Cerebellar cortex (tissue), 1 donor: ENCODE data around the gene MLLT6.

ENCODE experiments used
- DNase-seq: peaks from one replicate; pipeline ENCODE4 v3.0.0-alpha.2; 2015; ENCODE audit warnings: low spot score

The MLLT6 gene

GRCh38 chr17:38704606-38705522 is at the start of gene MLLT6:
MLLT6 (plus strand) TSS chr17:38705273; CDS start chr17:38705633, 360 bp downstream.
- DNase-seq = peak; percentile 82

GRCh38 chr17:38656959-38657823 is 47.9 kb upstream of the MLLT6 start:
- DNase-seq = no peak

GRCh38 chr17:38657824-38658740 is 47.0 kb upstream of the MLLT6 start:
- DNase-seq = no peak

GRCh38 chr17:38658741-38659345 is 46.2 kb upstream of the MLLT6 start:
- DNase-seq = peak; percentile 62

GRCh38 chr17:38659415-38659814 is 45.7 kb upstream of the MLLT6 start:
- DNase-seq = no peak

GRCh38 chr17:38660097-38661025 is 44.7 kb upstream of the MLLT6 start:
- no peak for DNase-seq

GRCh38 chr17:38663125-38663751 is 41.8 kb upstream of the MLLT6 start:
- peak; percentile 91 for DNase-seq

GRCh38 chr17:38663964-38664644 is 41.0 kb upstream of the MLLT6 start:
- no peak for DNase-seq

- peak; percentile 82 for DNase-seq
Observed at GRCh38 chr17:38667099-38667786, 37.8 kb upstream of the MLLT6 start.

GRCh38 chr17:38667787-38668122 is 37.3 kb upstream of the MLLT6 start:
- no peak for DNase-seq

- DNase-seq = no peak
Observed at GRCh38 chr17:38669520-38669919, 35.6 kb upstream of the MLLT6 start.

- DNase-seq = peak; percentile 55
Observed at GRCh38 chr17:38671939-38672720, 32.9 kb upstream of the MLLT6 start.

GRCh38 chr17:38672788-38673706 is 32.0 kb upstream of the MLLT6 start:
- DNase-seq = no peak

GRCh38 chr17:38673707-38674013 is 31.4 kb upstream of the MLLT6 start:
- no peak for DNase-seq

GRCh38 chr17:38674014-38674748 is 30.9 kb upstream of the MLLT6 start:
- DNase-seq = no peak
